GM21381 (cell line): Measurements from ENCODE around the gene ARL8B.
A peak's percentile ranks its signal among the peaks of the same experiment; 100 is the strongest.
"Not testable (repeated sequence)": the region's sequence is repeated elsewhere in the genome, so short reads cannot be mapped to it uniquely, and the experiment has no call there.

Experiments used
- ATAC-seq: cut with Tn5 transposase; IDR thresholded peaks from one replicate; pipeline ENCODE4 v1.9.1; 2021; ENCODE audit warnings: mild to moderate bottlenecking, moderate library complexity; ENCODE audit not compliant: unreplicated experiment

ARL8B gene

GRCh38 chr3:5144316-5144994 is 22.4 kb downstream of the ARL8B start:
- no peak for ATAC-seq

DNA sequence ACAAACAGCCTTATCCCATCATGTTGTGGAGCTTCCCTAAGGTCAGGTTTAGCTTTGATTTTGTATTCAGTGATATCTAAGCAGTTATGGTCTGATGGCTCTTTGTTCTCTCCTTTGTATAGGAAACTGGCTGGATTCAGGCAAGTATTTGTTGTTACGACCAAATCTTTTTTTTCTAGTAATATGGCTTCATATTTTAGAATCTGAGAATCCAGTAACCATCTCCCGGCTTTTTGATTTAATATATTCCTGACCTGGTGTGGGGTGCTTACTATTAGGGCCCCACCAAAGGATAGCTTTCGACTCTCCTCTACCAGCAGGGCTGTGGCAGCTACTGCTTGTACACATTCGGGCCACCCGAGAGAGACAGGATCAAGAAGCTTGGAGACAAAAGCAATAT is 23.0 kb downstream of the ARL8B start:
- ATAC-seq, result no peak

- not testable (repeated sequence) for ATAC-seq
Observed at GRCh38 chr3:5147152-5147551, 25.1 kb downstream of the ARL8B start.

- ATAC-seq, result no peak
Observed at GRCh38 chr3:5149306-5149880, 27.3 kb downstream of the ARL8B start.

DNA sequence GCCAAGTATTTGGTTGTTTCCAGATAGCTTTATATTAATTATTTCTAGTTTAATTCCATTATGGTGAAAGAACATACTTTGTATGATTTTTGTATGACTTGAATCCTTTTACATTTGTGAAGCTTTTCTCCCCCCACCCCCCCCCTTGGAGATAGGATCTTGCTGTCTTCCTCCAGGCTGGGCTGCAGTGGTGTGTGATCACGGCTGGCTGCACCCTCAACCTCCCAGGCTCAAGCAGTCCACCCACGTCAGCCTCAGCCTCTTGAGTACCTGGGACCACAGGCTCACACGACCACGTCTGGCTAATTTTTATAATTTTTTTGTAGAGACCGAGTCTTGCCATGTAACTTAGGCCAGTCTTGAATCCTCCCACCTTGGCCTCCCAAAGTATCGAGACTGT is 29.5 kb downstream of the ARL8B start:
- ATAC-seq, result no peak

GRCh38 chr3:5153074-5153473 is 31.0 kb downstream of the ARL8B start:
- ATAC-seq, result no peak

DNA sequence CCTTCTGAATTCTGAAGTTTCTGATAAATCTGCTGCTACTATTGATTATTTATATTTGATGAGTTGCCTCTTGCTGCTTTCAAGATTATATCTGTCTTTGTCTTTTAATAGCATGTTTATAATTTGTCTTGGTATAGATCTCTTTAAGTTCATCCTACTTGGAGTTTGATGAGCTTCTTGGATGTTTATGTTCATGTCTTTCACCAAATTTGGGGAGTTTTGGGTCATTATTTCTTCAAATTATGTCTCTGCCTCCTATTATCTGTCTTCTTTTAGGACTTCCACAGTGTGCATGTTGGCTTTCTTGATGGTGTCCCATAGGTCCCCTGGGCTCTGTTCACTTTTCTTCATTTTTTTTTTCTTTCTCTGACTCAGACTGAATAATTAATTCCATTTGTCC is 33.1 kb downstream of the ARL8B start:
- ATAC-seq, result no peak

DNA sequence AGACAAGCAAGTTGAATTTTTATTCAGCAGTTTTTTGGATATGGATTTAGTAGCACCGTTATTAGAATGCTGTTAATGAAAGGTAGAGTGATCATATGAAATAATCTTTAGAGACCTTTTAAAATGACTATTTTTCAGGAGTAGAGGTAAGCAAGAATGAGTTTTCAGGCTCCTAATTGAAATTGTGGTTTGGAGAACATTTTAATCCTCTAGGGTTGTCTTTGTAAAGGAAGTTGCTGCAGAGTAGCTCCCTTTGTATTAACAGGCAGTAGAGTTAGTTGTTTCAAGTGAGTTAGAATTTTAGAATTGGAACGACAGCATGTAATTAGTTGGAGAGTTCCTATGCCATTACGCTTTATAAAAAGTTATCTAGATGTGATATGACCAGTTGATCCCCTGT is 38.2 kb downstream of the ARL8B start:
- no peak for ATAC-seq

DNA sequence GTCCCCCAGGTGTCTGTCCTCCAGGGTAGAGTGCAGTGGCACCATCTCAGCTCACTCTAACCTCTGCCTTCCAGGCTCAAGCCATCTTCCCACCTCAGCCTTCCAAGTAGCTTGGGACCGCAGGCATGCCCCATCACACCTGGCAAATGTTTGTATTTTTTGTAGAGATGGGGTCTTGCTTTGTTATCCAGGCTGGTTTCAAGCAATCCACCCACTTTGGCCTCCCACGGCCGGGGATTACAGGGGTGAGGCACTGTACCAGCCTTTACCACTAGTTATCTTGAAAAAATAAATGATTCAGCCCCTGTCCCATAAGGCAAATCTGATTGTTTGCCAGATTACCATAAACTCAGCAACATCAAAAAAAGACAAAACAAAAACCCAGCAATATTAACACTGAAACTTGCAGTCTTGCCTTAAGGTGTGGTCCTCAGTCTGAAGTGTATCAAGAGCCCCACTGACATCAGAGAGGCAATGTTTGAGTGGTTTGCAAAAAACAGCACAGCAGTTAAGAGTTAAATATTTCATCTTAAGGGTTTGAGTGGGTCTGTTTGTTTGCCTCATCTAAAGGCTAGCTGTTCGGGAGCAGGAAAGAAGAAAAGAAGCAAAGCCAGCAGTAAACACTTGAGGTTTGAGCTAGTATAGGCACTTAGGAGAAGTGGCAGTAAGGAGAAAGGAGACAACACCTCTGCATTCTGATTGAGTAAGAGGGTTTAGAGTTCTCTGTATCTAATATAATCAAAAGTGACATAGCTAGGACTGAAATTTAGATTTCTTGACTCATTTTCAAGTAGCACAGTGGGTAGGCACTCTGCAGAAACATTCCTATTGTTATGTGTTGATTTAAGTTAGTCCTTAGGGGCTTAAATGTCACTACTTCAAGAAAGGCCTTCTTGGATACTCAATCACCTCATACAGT is 39.1 kb downstream of the ARL8B start:
- ATAC-seq, result no peak

GRCh38 chr3:5162102-5162501 is 40.0 kb downstream of the ARL8B start:
- ATAC-seq, result no peak

GRCh38 chr3:5165698-5166097 is 43.6 kb downstream of the ARL8B start:
- no peak for ATAC-seq

DNA sequence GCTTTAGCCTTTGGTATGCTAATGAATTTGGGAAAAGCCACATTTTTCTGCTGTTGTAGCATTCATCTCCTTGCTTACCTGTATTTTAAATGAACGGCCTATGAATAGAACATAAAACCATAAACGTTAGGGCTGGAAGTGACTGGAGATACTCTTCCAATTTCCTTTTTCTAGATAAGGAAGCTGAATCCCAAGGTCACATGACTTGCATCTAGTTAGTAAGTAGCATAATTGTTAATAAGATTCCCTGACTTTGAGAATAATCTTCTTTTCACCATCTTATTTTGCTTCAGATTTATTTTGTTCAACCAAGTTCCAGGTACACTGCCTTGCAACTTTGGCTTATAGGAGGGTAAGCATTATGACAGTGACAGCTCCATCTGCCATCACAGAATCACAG is 44.8 kb downstream of the ARL8B start:
- no peak for ATAC-seq

DNA sequence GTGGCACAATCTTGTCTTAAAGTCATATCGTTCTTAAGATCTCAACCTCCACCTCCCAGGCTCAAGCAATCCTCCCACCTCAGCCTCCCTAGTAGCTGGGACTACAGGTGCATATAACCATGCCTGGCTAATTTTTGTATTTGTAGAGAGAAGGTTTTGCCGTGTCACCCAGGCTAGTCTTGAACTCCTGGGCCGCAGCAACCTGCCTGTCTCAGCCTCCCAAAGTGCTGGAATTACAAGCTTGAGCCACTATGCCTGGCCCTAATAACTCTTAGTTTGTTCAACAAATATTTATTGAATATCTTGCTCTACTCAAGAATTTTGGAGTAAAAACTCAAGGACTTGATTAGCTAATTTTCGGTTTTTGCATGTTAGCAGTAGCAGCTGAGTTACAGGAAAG is 46.0 kb downstream of the ARL8B start:
- no peak for ATAC-seq

DNA sequence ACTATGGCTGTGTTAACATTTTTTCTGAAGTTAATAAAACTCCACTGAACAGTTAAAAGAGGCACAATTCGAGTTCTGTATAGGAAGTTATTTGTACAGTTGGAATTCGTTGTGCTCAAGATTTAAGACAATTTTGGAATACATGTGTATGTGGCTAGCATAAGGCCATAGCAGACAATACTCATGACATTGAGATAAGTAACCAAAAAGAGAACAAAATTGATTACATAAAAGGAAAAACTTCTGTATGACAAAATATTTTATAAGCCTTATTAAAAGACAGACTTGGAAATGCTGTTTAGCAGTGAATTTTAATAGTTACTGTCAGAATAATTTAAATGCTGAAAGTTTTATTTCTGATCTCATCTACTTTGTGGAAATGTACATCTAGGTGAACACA is 47.7 kb downstream of the ARL8B start:
- ATAC-seq, result no peak

GRCh38 chr3:5170975-5171374 is 48.9 kb downstream of the ARL8B start:
- no peak for ATAC-seq

DNA sequence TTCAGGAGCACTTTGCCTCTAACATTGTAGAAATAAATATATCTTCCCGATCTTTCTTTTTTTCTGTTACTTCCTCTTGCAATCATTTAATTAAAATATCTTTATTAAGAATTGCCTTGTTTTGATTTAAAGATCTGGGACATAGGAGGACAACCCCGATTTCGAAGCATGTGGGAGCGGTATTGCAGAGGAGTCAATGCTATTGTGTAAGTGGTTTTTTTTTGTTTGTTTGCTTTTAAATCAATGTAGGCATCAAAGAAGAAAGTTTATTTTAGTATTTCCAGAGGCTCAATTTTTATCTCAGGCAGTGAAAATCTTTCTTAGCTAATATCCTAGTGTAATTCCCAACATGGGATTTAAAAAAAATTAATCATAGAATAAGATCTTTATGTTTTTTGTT is 49.9 kb downstream of the ARL8B start:
- no peak for ATAC-seq

DNA sequence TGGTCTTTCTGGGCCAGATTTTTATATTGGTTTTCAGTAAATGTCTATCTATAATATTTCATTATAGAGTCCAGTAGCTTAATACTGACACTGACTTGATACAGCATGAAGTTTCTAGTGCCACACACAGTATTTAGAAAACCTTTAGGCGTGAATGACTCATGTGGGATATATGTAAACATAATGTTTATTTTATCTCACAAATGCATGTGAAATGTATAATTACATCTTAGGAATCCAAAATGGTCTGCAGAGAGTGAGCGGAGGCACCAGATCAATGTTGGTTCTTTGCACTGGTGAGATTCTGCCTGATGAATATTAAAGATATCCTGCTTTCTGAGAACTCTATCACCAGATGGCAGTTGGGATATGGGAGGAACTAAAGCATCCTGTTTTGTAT is 56.9 kb downstream of the ARL8B start:
- ATAC-seq, result not testable (repeated sequence)

- ATAC-seq, result peak; percentile 65
Observed at GRCh38 chr3:5181469-5182141, 59.5 kb downstream of the ARL8B start.

- not testable (repeated sequence) for ATAC-seq
Observed at GRCh38 chr3:5183714-5184113, 61.6 kb downstream of the ARL8B start.

DNA sequence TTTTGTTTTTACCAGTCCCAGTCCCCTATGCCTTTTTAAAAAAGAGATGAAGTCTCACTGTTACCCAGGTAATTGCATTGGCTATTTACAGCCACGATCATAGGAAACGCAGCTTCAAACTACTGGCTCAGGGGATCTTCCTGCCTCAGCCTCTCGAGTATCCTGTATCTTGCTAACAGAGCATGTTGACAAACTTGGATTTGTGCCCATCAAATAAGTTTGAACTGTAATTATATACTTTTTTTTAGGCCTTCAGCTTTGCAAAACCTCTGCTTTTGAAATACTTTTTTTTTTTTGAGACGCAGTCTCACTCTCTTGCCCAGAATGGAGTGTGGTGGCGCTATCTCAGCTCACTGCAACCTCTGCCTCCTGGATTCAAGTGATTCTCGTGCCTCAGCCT is 62.4 kb downstream of the ARL8B start:
- no peak for ATAC-seq

GRCh38 chr3:5185093-5185673 is 63.1 kb downstream of the ARL8B start:
- no peak for ATAC-seq
